Measurements from ENCODE around the gene FADS2.

FADS2 gene

DNA sequence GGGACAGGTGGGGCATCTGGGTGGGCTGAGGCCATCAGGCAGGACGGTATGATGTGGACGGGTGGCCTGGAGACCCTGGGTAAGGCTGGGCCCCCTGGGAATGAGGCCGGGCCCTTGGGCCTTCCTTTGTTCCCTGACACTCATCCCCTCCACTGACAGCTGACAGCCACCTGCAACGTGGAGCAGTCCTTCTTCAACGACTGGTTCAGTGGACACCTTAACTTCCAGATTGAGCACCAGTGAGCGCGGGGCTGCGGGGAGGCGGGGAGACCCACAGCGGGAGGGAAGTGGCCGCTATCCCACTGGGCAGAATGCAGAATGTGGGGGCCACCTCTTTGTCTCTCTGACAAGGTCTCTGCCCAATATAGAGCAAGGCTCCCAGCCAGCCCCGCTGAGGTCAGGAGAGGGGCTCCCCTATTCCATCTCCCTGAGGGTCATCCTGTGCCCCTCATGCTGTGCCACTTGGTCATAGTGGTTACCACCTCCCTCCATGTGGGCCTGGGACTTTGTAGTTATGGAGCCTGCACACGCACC lies 35.5 kb downstream of the FADS2 start:
- DNase-seq (ENCODE audit: low read depth): no peak
- no peak for TF ChIP-seq CTCF (conservative IDR thresholded peaks at IDR 0.05; ENCODE audit: low read depth, low read length)
- no peak overlapping the region for H3K4me3 ChIP-seq (ENCODE audit: low read length)

- DNase-seq (ENCODE audit: low read depth): no peak
- TF ChIP-seq CTCF (conservative IDR thresholded peaks at IDR 0.05; ENCODE audit: low read depth, low read length): no peak
- H3K4me3 ChIP-seq (ENCODE audit: low read length): no peak overlapping the region
These were observed 37.0 kb downstream of the FADS2 start for GRCh38 chr11:61864814-61865775.

- no peak for TF ChIP-seq CTCF (conservative IDR thresholded peaks at IDR 0.05; ENCODE audit: low read depth, low read length)
- H3K4me3 ChIP-seq (ENCODE audit: low read length): no peak overlapping the region
- no peak for DNase-seq (ENCODE audit: low read depth)
These were observed 38.3 kb downstream of the FADS2 start for GRCh38 chr11:61866231-61866957.

- H3K4me3 ChIP-seq (ENCODE audit: low read length): no peak overlapping the region
- no peak for TF ChIP-seq CTCF (conservative IDR thresholded peaks at IDR 0.05; ENCODE audit: low read depth, low read length)
- no peak for DNase-seq (ENCODE audit: low read depth)
These were observed 38.9 kb downstream of the FADS2 start for GRCh38 chr11:61866958-61867343.

DNA sequence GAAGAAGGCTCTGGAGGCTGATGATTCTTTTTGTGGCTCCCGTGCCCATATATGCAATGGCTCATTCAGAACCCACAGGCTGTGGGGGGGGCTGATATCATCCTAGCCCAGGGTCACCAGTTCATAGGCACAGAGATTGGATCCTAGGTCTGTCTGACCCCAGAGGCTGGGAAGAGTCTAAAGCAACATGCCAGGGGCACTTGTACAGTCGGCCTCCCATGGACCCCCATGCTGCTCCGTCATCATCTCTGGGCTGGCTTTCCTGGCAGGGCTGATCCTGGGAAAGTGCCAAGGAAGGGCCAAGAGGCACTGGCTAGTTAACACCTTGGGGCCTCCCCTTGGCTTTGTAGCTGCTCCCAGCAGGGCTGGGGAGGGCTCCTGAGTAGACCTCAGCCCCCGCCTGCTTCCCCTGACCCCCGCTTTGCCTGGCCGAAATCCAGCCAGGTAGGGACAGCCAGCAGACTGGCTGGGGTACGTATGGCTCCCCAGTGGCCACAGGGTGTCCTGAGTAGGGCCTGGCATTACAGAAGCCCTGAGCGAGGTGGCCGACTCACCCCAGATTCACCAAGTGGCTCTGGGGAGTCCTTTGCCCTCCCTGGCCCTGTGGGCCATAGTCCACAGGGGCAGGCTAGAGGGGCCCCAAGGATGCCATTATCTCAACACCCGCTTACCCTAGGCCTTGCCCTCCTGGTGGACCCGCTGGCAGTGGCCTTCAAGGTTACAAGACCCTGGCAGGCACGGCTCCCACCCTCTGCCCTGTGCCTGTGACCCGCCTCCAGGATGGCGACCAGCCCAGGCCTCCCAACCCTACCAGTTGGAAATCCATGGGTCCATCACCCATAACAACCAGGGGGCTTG lies 40.7 kb downstream of the FADS2 start:
- TF ChIP-seq CTCF (conservative IDR thresholded peaks at IDR 0.05; ENCODE audit: low read depth, low read length): no peak
- DNase-seq (ENCODE audit: low read depth): no peak
- no peak overlapping the region for H3K4me3 ChIP-seq (ENCODE audit: low read length)

DNA sequence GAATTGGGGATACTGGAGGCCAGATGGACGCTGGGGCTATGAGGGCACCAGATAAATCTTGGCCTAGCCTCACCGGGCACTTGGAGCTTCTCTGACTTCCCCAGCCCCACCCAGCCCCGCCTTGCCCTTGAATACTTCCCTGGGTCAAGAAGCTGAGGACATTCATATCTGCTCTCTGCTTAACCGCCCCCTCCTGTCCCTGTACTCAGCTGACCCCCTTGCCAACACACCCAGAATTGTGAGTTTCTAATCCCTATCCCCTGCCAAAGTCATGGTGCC lies 41.3 kb downstream of the FADS2 start:
- no peak for DNase-seq (ENCODE audit: low read depth)
- no peak for TF ChIP-seq CTCF (conservative IDR thresholded peaks at IDR 0.05; ENCODE audit: low read depth, low read length)
- H3K4me3 ChIP-seq (ENCODE audit: low read length): no peak overlapping the region
